PFSK-1 (cell line): ENCODE data around the gene MAPK8IP1. TPM values are rescaled to one million over a fixed set of nuclear protein-coding genes. Genes with fewer than 3 reads are reported as not detected.

Source experiments
- FOXP2 ChIP-seq: optimal IDR thresholded peaks from 2 replicates; pipeline ENCODE3; 2011; ENCODE audit warnings: borderline replicate concordance, control low read depth, inconsistent platforms; ENCODE audit not compliant: insufficient read depth; ENCODE audit errors: extremely low read length, extremely low read depth
- POLR2AphosphoS5 ChIP-seq: IDR thresholded peaks from 2 replicates; pipeline ENCODE4 v1.6.1; 2012; ENCODE audit warnings: low read depth, mild to moderate bottlenecking, control low read depth, low read length, moderate library complexity
- SIN3A ChIP-seq: IDR thresholded peaks from 2 replicates; pipeline ENCODE4 v1.6.1; 2012; ENCODE audit warnings: mild to moderate bottlenecking, low read length, moderate library complexity, borderline replicate concordance; ENCODE audit not compliant: insufficient read depth
- TAF1 ChIP-seq: IDR thresholded peaks from 2 replicates; pipeline ENCODE4 v1.6.1; 2012; ENCODE audit warnings: low read length, control low read depth, borderline replicate concordance; ENCODE audit not compliant: insufficient read depth
- polyA plus RNA-seq: library from polyadenylated mRNA; unstranded; fragments of >200 nt; gene quantifications from one replicate; pipeline ENCODE4 v1.2.1, GENCODE V29; 2012; ENCODE audit warnings: low read depth, missing spikeins; ENCODE audit not compliant: insufficient read length
- TF ChIP-seq, protein P1 (sequence below), 2 experiments: IDR thresholded peaks; 2 replicates each; pipeline versions ENCODE4 v1.6.1 to v1.8.0; 2011 to 2012; ENCODE audit warnings: low read depth in 2 of 2, low read length in 2 of 2, control low read depth in 1 of 2, inconsistent platforms in 1 of 2, mild to moderate bottlenecking in 1 of 2, moderate library complexity in 1 of 2; ENCODE audit not compliant: insufficient read depth in 1 of 2

The MAPK8IP1 gene
- polyA plus RNA-seq: 28.1 TPM

DNA sequence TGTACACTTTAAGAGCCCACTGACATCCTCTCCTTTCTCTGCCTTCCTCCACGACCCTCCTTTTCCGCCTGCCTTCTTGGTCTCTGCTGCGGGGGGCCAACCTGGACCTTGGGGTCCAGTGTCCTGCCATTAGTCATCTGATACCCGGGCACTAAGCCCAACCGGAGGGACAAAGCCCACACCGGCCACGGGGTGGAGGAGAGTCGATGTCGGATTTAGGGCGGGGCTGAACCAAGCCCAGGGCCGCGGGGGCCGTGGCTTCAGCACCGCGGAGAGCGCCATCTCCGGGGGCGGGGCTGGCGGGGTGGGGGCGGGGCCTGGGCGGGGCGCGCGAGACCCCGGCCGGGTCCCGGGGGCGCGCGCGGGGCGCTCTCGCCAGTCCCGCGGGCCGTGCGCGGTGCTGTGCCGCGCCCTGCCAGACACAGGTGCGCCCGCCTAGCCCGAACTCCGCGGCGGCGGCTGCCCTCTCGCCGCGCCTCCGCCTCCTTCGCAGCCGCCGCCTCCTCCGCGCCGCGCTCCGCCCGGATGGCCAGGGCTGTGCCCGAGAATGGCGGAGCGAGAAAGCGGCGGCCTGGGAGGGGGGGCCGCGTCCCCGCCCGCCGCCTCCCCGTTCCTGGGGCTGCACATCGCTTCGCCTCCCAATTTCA, at the start of gene MAPK8IP1:
Gene MAPK8IP1 (plus strand): TSS at position 378 of the 647 bp plus-strand sequence. CDS start 170 bp downstream, at position 548.
- TF ChIP-seq POLR2AphosphoS5 (no peak), FOXP2 (no peak), TAF1 (no peak), SIN3A (peak; percentile 27; the same call in 1 of the 2 replicates)
- TF ChIP-seq, protein P1, sequence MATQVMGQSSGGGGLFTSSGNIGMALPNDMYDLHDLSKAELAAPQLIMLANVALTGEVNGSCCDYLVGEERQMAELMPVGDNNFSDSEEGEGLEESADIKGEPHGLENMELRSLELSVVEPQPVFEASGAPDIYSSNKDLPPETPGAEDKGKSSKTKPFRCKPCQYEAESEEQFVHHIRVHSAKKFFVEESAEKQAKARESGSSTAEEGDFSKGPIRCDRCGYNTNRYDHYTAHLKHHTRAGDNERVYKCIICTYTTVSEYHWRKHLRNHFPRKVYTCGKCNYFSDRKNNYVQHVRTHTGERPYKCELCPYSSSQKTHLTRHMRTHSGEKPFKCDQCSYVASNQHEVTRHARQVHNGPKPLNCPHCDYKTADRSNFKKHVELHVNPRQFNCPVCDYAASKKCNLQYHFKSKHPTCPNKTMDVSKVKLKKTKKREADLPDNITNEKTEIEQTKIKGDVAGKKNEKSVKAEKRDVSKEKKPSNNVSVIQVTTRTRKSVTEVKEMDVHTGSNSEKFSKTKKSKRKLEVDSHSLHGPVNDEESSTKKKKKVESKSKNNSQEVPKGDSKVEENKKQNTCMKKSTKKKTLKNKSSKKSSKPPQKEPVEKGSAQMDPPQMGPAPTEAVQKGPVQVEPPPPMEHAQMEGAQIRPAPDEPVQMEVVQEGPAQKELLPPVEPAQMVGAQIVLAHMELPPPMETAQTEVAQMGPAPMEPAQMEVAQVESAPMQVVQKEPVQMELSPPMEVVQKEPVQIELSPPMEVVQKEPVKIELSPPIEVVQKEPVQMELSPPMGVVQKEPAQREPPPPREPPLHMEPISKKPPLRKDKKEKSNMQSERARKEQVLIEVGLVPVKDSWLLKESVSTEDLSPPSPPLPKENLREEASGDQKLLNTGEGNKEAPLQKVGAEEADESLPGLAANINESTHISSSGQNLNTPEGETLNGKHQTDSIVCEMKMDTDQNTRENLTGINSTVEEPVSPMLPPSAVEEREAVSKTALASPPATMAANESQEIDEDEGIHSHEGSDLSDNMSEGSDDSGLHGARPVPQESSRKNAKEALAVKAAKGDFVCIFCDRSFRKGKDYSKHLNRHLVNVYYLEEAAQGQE (IDR thresholded peaks at IDR 0.05; ENCODE audit: insufficient read depth in 1 of 2, low read depth in 2 of 2, low read length in 2 of 2): peak; percentile 88 to 93

DNA sequence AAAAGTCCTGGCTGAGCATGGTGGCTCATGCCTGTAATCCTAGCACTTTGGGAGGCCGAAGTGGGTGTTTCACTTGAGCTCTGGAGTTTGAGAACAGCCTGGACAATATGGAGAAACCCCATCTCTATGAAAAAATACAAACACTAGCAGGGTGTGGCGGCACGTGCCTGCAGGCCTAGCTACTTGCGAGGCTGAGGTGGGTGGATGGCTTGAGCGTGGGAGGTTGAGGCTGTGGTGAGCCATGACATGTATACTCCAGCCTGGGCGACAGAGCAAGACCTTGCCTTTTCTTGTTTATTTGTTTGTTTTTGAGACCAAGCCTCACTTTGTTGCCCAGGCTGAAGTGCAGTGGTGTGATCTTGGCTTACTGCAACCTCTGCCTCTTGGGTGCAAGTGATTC, 46.2 kb upstream of the MAPK8IP1 start:
- TF ChIP-seq TAF1: no peak

DNA sequence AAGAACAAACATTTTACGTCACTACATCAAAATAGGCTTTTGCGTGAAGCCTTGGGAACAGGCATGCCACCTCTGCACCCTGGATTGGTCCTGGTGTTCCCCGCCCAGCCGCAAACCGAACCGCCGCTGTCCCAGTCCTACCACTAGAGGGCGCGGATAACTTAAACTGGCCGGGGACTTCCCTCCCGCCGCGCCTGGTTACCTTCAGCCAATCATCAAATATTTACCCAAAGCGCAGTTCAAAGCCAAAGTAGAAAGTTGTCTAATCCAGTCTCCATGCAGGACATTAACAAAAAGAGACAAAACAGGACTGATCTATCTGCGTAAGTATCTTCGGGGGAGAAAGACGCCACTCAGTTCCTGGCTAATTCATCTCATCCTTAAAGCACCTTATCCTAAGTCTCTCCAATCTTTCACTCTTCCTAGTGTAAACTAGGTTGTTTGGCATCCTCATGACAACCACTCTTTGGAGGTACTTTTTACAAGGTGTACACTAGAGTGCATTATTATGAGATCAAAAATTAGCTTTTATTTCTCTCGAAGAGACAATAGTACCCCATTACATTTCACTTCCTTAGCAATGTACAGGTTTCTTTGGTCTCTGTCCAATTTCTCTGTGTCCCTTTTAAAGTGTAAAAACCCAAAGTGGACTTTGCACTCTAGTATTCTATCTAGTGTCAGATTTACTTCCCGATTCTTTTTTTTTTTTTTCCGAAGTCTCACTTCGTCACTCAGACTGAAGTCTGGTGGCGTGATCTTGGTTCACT, 42.1 kb upstream of the MAPK8IP1 start:
- peak; percentile 35 for TF ChIP-seq FOXP2
- no peak for TF ChIP-seq SIN3A

DNA sequence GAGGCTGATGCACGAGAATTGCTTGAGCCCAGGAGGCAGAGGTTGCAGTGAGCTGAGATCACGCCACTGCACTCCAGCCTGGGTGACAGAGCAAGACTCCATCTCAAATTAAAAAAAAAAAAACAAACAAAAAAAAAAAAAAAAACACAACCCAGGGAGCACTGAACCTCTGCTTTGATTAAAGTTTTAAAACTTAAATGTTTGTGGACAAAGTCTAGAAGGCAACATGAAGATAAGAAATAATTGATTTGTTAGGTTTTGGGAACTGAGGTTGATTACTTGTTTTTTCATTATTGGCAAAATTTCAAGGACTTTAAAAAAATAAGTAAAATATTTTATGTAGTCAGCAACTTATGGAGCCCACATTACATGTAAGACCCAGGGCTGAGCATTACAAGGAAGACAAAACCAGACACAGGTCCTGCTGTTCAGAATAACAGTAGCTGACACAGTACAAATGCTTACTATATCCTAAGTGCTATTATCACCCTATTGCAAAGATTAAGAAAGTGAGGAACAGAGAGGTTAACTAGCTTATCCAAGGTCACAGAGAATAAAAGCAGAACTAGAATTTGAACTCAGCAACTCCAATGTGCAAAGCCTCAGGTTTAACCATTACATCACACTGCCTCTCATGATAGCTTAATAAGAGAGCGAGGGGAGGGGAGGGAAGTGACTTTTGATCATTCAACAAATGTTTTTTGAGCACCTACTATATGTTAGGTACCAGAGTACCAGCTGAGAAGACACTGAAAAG, 40.5 kb upstream of the MAPK8IP1 start:
- no peak for TF ChIP-seq FOXP2
- TF ChIP-seq, protein P1 (IDR thresholded peaks at IDR 0.05; ENCODE audit: insufficient read depth in 1 of 2, low read depth in 2 of 2, low read length in 2 of 2): no peak
- TF ChIP-seq TAF1: no peak
- TF ChIP-seq SIN3A: no peak
- TF ChIP-seq POLR2AphosphoS5: no peak

DNA sequence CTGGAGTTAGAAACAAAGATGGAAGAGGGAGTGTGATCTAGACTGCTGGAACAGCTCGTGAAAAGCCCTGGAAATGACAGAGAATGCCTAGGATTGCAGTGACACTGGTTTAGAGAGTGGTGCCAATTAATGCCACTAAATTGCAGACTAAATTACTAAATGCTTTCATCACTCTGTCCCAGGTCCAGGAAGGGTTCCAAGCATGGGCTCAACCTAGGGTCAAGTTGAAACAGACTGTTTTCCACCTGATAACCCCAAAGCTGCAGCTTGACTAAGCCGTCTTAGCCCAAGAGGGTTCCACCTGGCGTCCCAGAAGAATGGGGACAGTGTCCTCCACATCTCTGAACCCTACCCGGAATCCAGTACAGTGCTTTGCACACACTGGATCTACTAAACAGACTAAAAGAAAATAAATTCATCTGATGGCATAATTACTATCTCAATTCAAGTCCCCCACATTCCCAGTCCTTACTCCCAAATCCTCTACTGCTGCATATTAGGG, 39.2 kb upstream of the MAPK8IP1 start:
- TF ChIP-seq, protein P1 (IDR thresholded peaks at IDR 0.05; ENCODE audit: insufficient read depth in 1 of 2, low read depth in 2 of 2, low read length in 2 of 2): no peak
- TF ChIP-seq SIN3A (no peak), TAF1 (no peak)
